ENCODE data around the gene FAM20B. TPM values are rescaled to one million over a fixed set of nuclear protein-coding genes. Genes with fewer than 3 reads are reported as not detected.

The FAM20B gene
- total RNA-seq, 1 experiment from 2014 or later, result 24.9 TPM

- peak; percentile 17 for DNase-seq (ENCODE audit: low read depth)
Measured at GRCh38 chr1:179091691-179092165, 66.0 kb downstream of the FAM20B start.

DNA sequence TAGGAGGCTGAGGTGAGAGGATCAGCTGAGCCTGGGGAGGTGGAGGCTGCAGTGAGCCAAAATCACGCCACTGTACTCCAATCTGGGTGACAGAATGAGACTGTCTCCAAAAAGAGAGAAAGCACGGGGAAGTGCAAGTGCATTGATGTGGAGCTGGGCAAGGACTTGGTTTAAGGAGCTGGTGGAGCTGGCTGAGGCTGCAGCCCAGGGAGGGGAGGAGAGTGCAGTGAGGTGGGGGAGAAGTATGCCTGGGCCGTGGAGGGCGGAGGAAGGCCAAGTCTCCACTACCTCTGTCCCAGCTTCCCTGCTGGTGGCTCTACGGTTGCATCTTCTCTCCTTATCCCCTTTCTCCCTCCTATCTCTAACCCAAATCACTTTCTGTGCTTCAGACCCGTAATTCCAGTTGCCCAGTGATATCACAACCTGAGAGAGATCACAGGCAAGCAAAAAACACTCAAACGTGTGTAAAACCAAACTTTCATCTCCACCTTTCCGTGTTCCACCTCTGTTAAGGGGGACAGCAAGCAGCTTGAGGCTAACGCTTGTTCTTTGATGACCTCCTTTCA lies 67.3 kb downstream of the FAM20B start:
- DNase-seq (ENCODE audit: low read depth), result no peak

GRCh38 chr1:179094818-179095217 lies 69.1 kb downstream of the FAM20B start:
- no peak for DNase-seq (ENCODE audit: low read depth)

- no peak for DNase-seq (ENCODE audit: low read depth)
Measured at GRCh38 chr1:179095377-179095776, 69.7 kb downstream of the FAM20B start.

- no peak for DNase-seq (ENCODE audit: low read depth)
Measured at GRCh38 chr1:179095924-179096323, 70.2 kb downstream of the FAM20B start.

DNA sequence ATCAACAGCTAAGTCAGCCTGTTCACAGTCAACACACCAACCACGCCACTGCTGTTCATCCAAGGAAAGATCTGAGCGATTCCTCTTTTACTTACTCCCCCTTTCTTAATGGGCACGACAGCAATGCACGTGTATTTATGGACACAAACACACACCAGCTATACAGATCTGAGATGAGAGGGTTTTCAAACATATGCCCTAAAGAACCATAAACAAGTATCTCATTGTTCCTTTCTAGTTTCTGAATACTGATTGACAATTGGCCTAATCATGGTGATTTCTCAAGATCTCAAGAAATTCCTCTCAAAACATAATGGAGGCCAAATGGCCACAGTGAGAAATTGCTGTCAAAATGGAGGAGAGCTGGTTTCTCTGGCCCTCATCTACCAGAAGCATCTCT lies 74.2 kb downstream of the FAM20B start:
- no peak for DNase-seq (ENCODE audit: low read depth)

DNA sequence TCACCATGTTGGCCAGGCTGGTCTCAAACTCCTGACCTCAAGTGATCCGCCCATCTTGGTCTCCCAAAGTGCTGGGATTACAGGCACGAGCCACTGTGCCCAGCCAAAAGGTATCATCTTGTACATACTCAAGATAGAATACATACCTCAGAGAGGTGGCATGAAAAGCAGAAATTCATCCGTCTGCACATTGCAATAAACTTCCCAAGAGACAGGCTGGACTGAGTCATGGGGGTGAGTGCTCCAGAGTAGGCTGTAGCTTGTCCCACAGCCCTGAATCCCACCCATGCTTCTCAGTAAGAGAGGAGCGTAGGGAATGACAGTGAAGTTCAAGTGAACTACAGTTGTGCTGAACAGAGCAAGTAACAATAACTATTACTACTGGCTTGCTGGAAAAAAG lies 75.9 kb downstream of the FAM20B start:
- no peak for DNase-seq (ENCODE audit: low read depth)

GRCh38 chr1:179103999-179104398 lies 78.3 kb downstream of the FAM20B start:
- no peak for DNase-seq (ENCODE audit: low read depth)

- no peak for DNase-seq (ENCODE audit: low read depth)
Measured at GRCh38 chr1:179104611-179105250, 79.0 kb downstream of the FAM20B start.

- DNase-seq (ENCODE audit: low read depth), result no peak
Measured at GRCh38 chr1:179105393-179105792, 79.7 kb downstream of the FAM20B start.

GRCh38 chr1:179107706-179108629 lies 82.3 kb downstream of the FAM20B start:
- no peak for DNase-seq (ENCODE audit: low read depth)

DNA sequence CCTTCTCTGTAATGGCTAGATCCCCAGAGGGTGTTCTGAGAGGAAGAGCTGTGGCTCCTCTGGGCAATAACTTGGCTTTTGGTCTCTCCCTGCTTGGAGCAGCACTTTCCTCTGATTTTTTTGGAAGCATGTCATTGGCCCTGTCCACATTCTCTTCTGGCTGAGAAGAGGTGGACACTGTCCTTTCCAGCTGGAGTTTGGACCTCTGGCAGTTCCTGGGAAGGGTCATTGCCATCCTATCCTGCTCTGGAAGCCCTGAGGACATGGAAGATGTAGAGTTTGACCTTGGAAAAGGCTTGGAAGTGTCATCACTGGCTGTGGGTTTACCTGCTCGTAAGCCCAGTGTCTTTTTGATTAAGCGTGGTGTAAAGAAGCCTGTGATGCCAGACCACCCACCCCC lies 83.0 kb downstream of the FAM20B start:
- no peak for DNase-seq (ENCODE audit: low read depth)

GRCh38 chr1:179115181-179115580 lies 89.5 kb downstream of the FAM20B start:
- no peak for DNase-seq (ENCODE audit: low read depth)

DNA sequence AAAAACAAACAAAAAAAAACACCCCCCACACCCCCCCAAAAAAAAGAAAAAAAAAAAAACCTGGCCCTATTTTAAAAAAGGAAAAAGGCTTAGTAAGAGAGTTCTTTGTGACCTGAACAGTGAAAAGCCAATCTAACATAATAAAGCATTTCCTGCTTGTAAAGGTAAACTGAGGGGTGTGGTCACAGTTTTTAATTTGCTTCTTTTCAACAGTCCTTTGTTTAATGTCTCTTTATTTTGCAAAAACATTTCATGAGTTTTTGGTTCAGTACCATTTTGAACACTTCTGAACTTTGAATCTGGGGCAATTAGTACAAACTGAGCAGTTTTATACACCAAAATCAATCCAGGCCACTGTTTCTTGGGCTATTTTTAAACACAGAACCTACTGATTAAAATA lies 93.8 kb downstream of the FAM20B start:
- DNase-seq (ENCODE audit: low read depth), result no peak

GRCh38 chr1:179120736-179121135 lies 95.0 kb downstream of the FAM20B start:
- no peak for DNase-seq (ENCODE audit: low read depth)

DNA sequence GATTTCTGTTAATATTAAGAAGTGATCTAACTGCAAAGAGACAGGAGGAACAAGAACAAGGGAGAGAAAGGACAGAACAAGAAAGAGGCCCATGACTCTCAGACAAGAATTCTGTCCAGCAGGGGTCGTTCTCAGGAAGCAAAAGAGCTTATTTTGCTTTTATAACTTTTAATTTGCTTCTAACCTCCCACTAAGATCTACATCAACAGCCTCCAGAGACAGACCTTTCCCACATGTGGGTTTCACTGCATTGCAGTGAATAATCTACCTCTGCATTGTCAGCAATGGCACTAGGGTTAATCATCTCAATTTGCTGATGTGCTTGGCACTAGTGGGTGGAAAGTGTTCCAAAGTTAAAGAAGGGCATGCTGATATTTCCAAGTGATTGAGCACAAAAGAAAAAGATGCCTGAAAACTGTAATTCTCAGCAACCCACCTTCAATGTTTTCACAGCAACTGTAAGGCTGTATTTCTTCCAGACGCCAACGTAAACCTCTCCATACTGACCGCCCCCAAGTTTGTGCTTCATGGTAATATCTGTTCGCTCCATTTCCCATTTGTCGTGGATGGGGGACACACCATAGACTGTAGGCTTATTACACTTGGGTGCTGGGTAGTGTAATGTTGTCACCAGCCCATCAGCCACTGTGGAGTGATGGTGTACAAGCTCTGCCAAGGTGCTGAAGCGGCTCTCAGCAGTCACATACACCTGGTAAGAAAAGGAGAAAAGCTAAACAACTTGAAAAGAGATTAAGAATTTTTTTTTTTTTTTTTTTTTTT lies 95.7 kb downstream of the FAM20B start:
- DNase-seq (ENCODE audit: low read depth), result peak; percentile 57

- peak; percentile 73 for DNase-seq (ENCODE audit: low read depth)
Measured at GRCh38 chr1:179124873-179125272, 99.2 kb downstream of the FAM20B start.
